Thoracic aorta (tissue), 2 donors: Measurements from ENCODE around the gene CUX1. TPM values are rescaled to one million over a fixed set of nuclear protein-coding genes. Genes with fewer than 3 reads are reported as not detected.
A peak's percentile ranks its signal among the peaks of the same experiment; 100 is the strongest.

Experiments used
- ATAC-seq: fragments of 150-250 bp; one replicate; pipeline ENCODE4 v1.8.0; 2017; ENCODE audit warnings: low read depth; ENCODE audit not compliant: insufficient number of reproducible peaks, low FRiP score
- DNase-seq: peaks from one replicate; pipeline ENCODE4 v3.0.0-alpha.2; 2020; ENCODE audit warnings: low spot score
- H3K27ac ChIP-seq, 2 donors: fragments of 200-600 bp; sonication (generic); 1 replicate in 1 of 2; 2 replicates in 1 of 2; pipeline ENCODE4 v1.5.1; 2016; ENCODE audit warnings: mild to moderate bottlenecking in 2 of 2, moderate library complexity in 2 of 2
- H3K27me3 ChIP-seq: fragments of 200-600 bp; sonication (generic); replicated peaks from 2 replicates; pipeline ENCODE4 v1.6.0; 2016; ENCODE audit warnings: mild to moderate bottlenecking; ENCODE audit not compliant: insufficient read depth
- H3K36me3 ChIP-seq: fragments of 200-600 bp; sonication (generic); one replicate; pipeline ENCODE4 v1.5.1; 2016
- H3K4me1 ChIP-seq, 2 donors: fragments of 200-600 bp; sonication (generic); 1 replicate in 1 of 2; 2 replicates in 1 of 2; pipeline versions ENCODE4 v1.5.1 to v1.6.0; 2016; ENCODE audit warnings: low read depth in 2 of 2, mild to moderate bottlenecking in 1 of 2; ENCODE audit not compliant: control insufficient read depth in 1 of 2
- H3K4me3 ChIP-seq: fragments of 200-600 bp; sonication (generic); 2 replicates; pipeline ENCODE4 v1.5.1; 2016; ENCODE audit warnings: mild to moderate bottlenecking
- H3K9me3 ChIP-seq: fragments of 200-600 bp; sonication (generic); 2 replicates; pipeline ENCODE4 v1.5.1; 2016
- CTCF ChIP-seq: fragments of 200-600 bp; sonication (generic); IDR thresholded peaks from one replicate; pipeline ENCODE4 v1.5.1; 2019; ENCODE audit warnings: antibody characterized with exemption
- total RNA-seq, 2 donors: library from RNA; depleted of rRNA; stranded (reverse); fragments of >200 nt; gene quantifications; one replicate each; pipeline versions ENCODE4 v1.1.0 to v1.2.3, GENCODE V29; 2016

The CUX1 gene
- total RNA-seq, 2 donors from 2014 or later = 85.0 to 179 TPM

GRCh38 chr7:101941481-101942383 is 124.3 kb downstream of the CUX1 start:
- H3K27ac ChIP-seq = peak overlapping the region; percentile 68 to 69
- no peak overlapping the region for H3K4me3 ChIP-seq

GRCh38 chr7:101942603-101943210 is 125.3 kb downstream of the CUX1 start:
- ATAC-seq (no peak), DNase-seq (no peak)
- H3K4me3 ChIP-seq = no peak overlapping the region
- H3K27me3 ChIP-seq = no peaks in the 10 kb centered on the region
- H3K9me3 ChIP-seq = no peaks in the 10 kb centered on the region
- peak overlapping the region; percentile 68 to 69 for H3K27ac ChIP-seq
- H3K36me3 ChIP-seq = no peaks in the 10 kb centered on the region
- peaks cover 22 to 68% of the 10 kb centered on the region in 2 donors for H3K4me1 ChIP-seq
- no peak for TF ChIP-seq CTCF

More at GRCh38 chr7:101941481-101942383, 124.3 kb downstream of the CUX1 start:
- TF ChIP-seq CTCF = no peak
- Histone ChIP-seq H3K4me1 (peaks cover 25 to 68% of the 10 kb centered on the region in 2 donors), H3K9me3 (no peaks in the 10 kb centered on the region), H3K27me3 (no peaks in the 10 kb centered on the region), H3K36me3 (no peaks in the 10 kb centered on the region)
- ATAC-seq (peak; percentile 59), DNase-seq (peak; percentile 39)

- DNase-seq = no peak
- Histone ChIP-seq H3K27ac (no peak overlapping the region), H3K9me3 (no peaks in the 10 kb centered on the region), H3K27me3 (no peaks in the 10 kb centered on the region), H3K4me3 (no peak overlapping the region), H3K4me1 (peaks cover 28 to 69% of the 10 kb centered on the region in 2 donors), H3K36me3 (no peaks in the 10 kb centered on the region)
- ATAC-seq = no peak
- TF ChIP-seq CTCF = no peak
Observed at GRCh38 chr7:101943306-101943705, 125.9 kb downstream of the CUX1 start.

GRCh38 chr7:101943889-101944600 is 126.6 kb downstream of the CUX1 start:
- ATAC-seq = no peak
- Histone ChIP-seq H3K27ac (no peak overlapping the region), H3K36me3 (no peaks in the 10 kb centered on the region), H3K4me3 (no peak overlapping the region), H3K27me3 (no peaks in the 10 kb centered on the region), H3K4me1 (peaks cover 33 to 77% of the 10 kb centered on the region in 2 donors), H3K9me3 (no peaks in the 10 kb centered on the region)
- no peak for DNase-seq
- TF ChIP-seq CTCF = no peak

GRCh38 chr7:101944611-101945010 is 127.2 kb downstream of the CUX1 start:
- no peak for TF ChIP-seq CTCF
- Histone ChIP-seq H3K27ac (no peak overlapping the region), H3K36me3 (no peaks in the 10 kb centered on the region), H3K9me3 (no peaks in the 10 kb centered on the region), H3K4me3 (no peak overlapping the region), H3K27me3 (no peaks in the 10 kb centered on the region), H3K4me1 (peaks cover 33 to 77% of the 10 kb centered on the region in 2 donors)
- no peak for DNase-seq
- no peak for ATAC-seq
